Endothelial cell of umbilical vein (primary cell): Measurements from ENCODE around the gene RGS6. TPM values are rescaled to one million over a fixed set of nuclear protein-coding genes. Genes with fewer than 3 reads are reported as not detected.

ENCODE experiments used
- BruUV-seq: library from RNA; stranded (reverse); fragments of 400-500 nt; replicated peaks from 2 replicates; lab custom pipeline; 2021; lab: Mats Ljungman, UMichigan
- CTCF ChIA-PET: fragments of 300-600, 350-600 bp; sonication (Branson Sonifier 250); formaldehyde crosslinking; loops from one replicate; lab custom pipeline; 2021; ENCODE audit warnings: antibody characterized with exemption, inconsistent platforms; lab: Charles Lee
- POLR2A ChIA-PET: fragments of 300-600, 350-600 bp; sonication (Branson Sonifier 250); formaldehyde crosslinking; loops from one replicate; lab custom pipeline; 2021; ENCODE audit warnings: antibody characterized with exemption, inconsistent platforms; lab: Charles Lee
- DNase-seq: peaks from one replicate; pipeline ENCODE4 v3.0.0-alpha.2; 2011; ENCODE audit warnings: low read depth, low spot score
- FAIRE-seq: peaks from 2 replicates; lab custom pipeline; 2011; peaks lifted over from hg19 to GRCh38; lab: Jason Lieb, UNC
- H2AFZ ChIP-seq: 2 replicates; pipeline ENCODE4 v1.6.0; 2012; ENCODE audit warnings: low read depth, low read length, control low read depth, inconsistent platforms
- H3K27ac ChIP-seq: 2 replicates; pipeline ENCODE4 v1.5.1; 2011; ENCODE audit warnings: low read depth, mild to moderate bottlenecking, control low read depth, low read length, moderate library complexity; ENCODE audit not compliant: insufficient read depth
- H3K27me3 ChIP-seq, 2 experiments: 2 replicates each; pipeline versions ENCODE4 v1.6.0 to v1.6.1; 2011; ENCODE audit warnings: low read length in 2 of 2, mixed read lengths in 1 of 2; ENCODE audit not compliant: control insufficient read depth in 2 of 2, insufficient read depth in 2 of 2
- H3K36me3 ChIP-seq, 2 experiments: 2 replicates in 1 of 2; 3 replicates in 1 of 2; pipeline ENCODE4 v1.5.1; 2011; ENCODE audit warnings: low read length in 2 of 2, mild to moderate bottlenecking in 1 of 2, moderate library complexity in 1 of 2; ENCODE audit not compliant: control insufficient read depth in 2 of 2, insufficient read depth in 2 of 2; ENCODE audit errors: extremely low read depth in 1 of 2
- H3K4me1 ChIP-seq: 3 replicates; pipeline ENCODE4 v1.5.1; 2011; ENCODE audit warnings: mild to moderate bottlenecking, low read length; ENCODE audit not compliant: control insufficient read depth, insufficient read depth; ENCODE audit errors: extremely low read depth
- H3K4me2 ChIP-seq: 2 replicates; pipeline ENCODE4 v1.6.1; 2011; ENCODE audit warnings: low read length, control low read depth, mixed read lengths; ENCODE audit not compliant: insufficient read depth
- H3K4me3 ChIP-seq, 3 experiments: fragments of 200-600 bp in 1 of 3; sonication (generic), shearing (Covaris generic) in 1 of 3; replicated peaks in 1 of 3; 2 replicates each; pipeline ENCODE4 v1.5.1; 2011 to 2016; ENCODE audit warnings: control low read depth in 3 of 3, low read length in 3 of 3, mild to moderate bottlenecking in 2 of 3, inconsistent platforms in 1 of 3, low read depth in 1 of 3, moderate library complexity in 1 of 3; ENCODE audit not compliant: insufficient read depth in 1 of 3
- H3K79me2 ChIP-seq: 2 replicates; pipeline ENCODE4 v1.6.0; 2012; ENCODE audit warnings: low read length, inconsistent platforms; ENCODE audit not compliant: control insufficient read depth, insufficient read depth
- H3K9ac ChIP-seq: replicated peaks from 2 replicates; pipeline ENCODE3; 2011; ENCODE audit warnings: low read length, control low read depth; ENCODE audit not compliant: insufficient read depth; ENCODE audit errors: extremely low read depth
- H3K9me1 ChIP-seq: replicated peaks from 3 replicates; pipeline ENCODE4 v1.6.0; 2011; ENCODE audit warnings: mild to moderate bottlenecking, low read length; ENCODE audit not compliant: control insufficient read depth, insufficient read depth; ENCODE audit errors: extremely low read depth
- H3K9me3 ChIP-seq: replicated peaks from 2 replicates; pipeline ENCODE4 v1.5.1; 2012; ENCODE audit warnings: low read length, inconsistent platforms; ENCODE audit not compliant: control insufficient read depth, insufficient read depth
- H4K20me1 ChIP-seq: replicated peaks from 2 replicates; pipeline ENCODE3; 2011; ENCODE audit warnings: mild to moderate bottlenecking, low read length; ENCODE audit not compliant: control insufficient read depth, insufficient read depth; ENCODE audit errors: extremely low read depth
- EZH2 ChIP-seq: IDR thresholded peaks from 2 replicates; pipeline ENCODE4 v1.6.1; 2012; ENCODE audit warnings: borderline replicate concordance, low read depth, mild to moderate bottlenecking, moderate library complexity, low read length, inconsistent platforms; ENCODE audit not compliant: severe bottlenecking
- FOS ChIP-seq: IDR thresholded peaks from 2 replicates; pipeline ENCODE4 v1.6.1; 2011; ENCODE audit warnings: mild to moderate bottlenecking, low read length, moderate library complexity, borderline replicate concordance; ENCODE audit not compliant: insufficient read depth
- GATA2 ChIP-seq: IDR thresholded peaks from 2 replicates; pipeline ENCODE4 v1.7.0; 2011; ENCODE audit warnings: low read depth, mild to moderate bottlenecking, moderate library complexity, mixed read lengths, low read length; ENCODE audit not compliant: insufficient read length, insufficient read depth
- JUN ChIP-seq: IDR thresholded peaks from 2 replicates; pipeline ENCODE4 v1.6.1; 2011; ENCODE audit warnings: borderline replicate concordance, low read depth; ENCODE audit not compliant: insufficient read length, insufficient read depth
- MYC ChIP-seq: IDR thresholded peaks from one replicate; pipeline ENCODE4 v1.6.1; 2011; ENCODE audit warnings: mild to moderate bottlenecking, low read depth, low read length
- POLR2A ChIP-seq: IDR thresholded peaks from 2 replicates; pipeline ENCODE4 v1.6.1; 2012; ENCODE audit warnings: low read depth, mild to moderate bottlenecking, control low read depth, low read length
- POLR2AphosphoS5 ChIP-seq: IDR thresholded peaks from 2 replicates; pipeline ENCODE4 v1.6.1; 2012; ENCODE audit warnings: low read depth, mild to moderate bottlenecking, control low read depth, low read length, moderate library complexity; ENCODE audit not compliant: insufficient read depth
- dilution Hi-C: fragments of 300-500 bp; cut with MboI; formaldehyde crosslinking; loops from one replicate; pipeline ENCODE4 v1.15.0; 2019; ENCODE audit warnings: low sequenced_read_pairs; ENCODE audit not compliant: extremely low pct_ligation_motif_present
- intact Hi-C: fragments of 100-400 bp; cut with micrococcal nuclease; formaldehyde crosslinking; loops from one replicate; pipeline ENCODE4 v1.10.0; 2022
- polyA plus RNA-seq, 4 experiments: library from polyadenylated mRNA; depleted of rRNA in 3 of 4; stranded (reverse) in 3 of 4; unstranded in 1 of 4; fragments of >200 nt; gene quantifications; 2 replicates each; pipeline versions ENCODE4 v1.2.1 to v1.2.3, GENCODE V29; 2011 to 2012; ENCODE audit warnings: missing spikeins in 1 of 4
- total RNA-seq: library from RNA; stranded (reverse); gene quantifications from 2 replicates; pipeline ENCODE4 v1.2.3, GENCODE V29; 2021
- TF ChIP-seq, protein P1 (sequence below), 2 donors: IDR thresholded peaks; 1 replicate in 1 of 2; 2 replicates in 1 of 2; pipeline ENCODE4 v1.5.1; 2011; ENCODE audit warnings: low read length in 2 of 2, mild to moderate bottlenecking in 2 of 2, moderate library complexity in 2 of 2, control low read depth in 1 of 2, inconsistent platforms in 1 of 2, low read depth in 1 of 2; ENCODE audit not compliant: insufficient read depth in 1 of 2; ENCODE audit errors: extremely low read depth in 1 of 2
- TF ChIP-seq, protein P2 (sequence below): IDR thresholded peaks from 2 replicates; pipeline ENCODE4 v1.6.1; 2011; ENCODE audit not compliant: insufficient read depth, insufficient read length

The RGS6 gene
- total and polyA plus RNA-seq, 2 donors (not counting 3 experiments of a cell fraction or from before 2014, with no cell fraction given) = not detected

DNA sequence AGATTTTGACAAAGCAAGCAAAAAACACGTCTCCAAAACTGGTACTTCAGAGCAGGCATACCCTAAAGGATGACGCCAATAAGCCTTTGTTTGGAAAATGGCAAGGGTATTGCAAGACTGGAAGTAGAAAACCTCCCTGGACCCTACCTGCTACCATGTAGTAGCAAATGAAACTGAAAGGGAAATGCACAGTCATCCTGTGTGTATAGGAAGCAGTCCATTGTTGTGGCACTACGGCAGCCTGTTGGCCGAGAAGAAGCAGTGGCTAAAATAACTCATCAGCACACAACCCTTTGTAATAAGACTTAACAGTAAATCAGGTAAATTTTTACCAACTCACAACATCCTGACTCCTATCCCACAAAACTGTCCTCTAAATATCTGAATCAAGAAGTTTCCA, 386.4 kb downstream of the RGS6 start:
- Histone ChIP-seq H3K27me3 (no peaks in the 10 kb centered on the region), H3K4me3 (no peak overlapping the region), H3K4me2 (no peak overlapping the region), H3K36me3 (no peaks in the 10 kb centered on the region), H3K9me3 (no peaks in the 10 kb centered on the region), H3K27ac (no peak overlapping the region), H2AFZ (no peak overlapping the region), H3K79me2 (no peaks in the 10 kb centered on the region), H4K20me1 (no peaks in the 10 kb centered on the region), H3K9ac (no peak overlapping the region), H3K9me1 (no peaks in the 10 kb centered on the region), H3K4me1 (no peaks in the 10 kb centered on the region)
- dilution Hi-C loops (no loop called here), intact Hi-C loops (no loop called here)
- FAIRE-seq = no peak
- CTCF ChIA-PET = no interaction called here
- POLR2A ChIA-PET = no interaction called here
- TF ChIP-seq, protein P1, sequence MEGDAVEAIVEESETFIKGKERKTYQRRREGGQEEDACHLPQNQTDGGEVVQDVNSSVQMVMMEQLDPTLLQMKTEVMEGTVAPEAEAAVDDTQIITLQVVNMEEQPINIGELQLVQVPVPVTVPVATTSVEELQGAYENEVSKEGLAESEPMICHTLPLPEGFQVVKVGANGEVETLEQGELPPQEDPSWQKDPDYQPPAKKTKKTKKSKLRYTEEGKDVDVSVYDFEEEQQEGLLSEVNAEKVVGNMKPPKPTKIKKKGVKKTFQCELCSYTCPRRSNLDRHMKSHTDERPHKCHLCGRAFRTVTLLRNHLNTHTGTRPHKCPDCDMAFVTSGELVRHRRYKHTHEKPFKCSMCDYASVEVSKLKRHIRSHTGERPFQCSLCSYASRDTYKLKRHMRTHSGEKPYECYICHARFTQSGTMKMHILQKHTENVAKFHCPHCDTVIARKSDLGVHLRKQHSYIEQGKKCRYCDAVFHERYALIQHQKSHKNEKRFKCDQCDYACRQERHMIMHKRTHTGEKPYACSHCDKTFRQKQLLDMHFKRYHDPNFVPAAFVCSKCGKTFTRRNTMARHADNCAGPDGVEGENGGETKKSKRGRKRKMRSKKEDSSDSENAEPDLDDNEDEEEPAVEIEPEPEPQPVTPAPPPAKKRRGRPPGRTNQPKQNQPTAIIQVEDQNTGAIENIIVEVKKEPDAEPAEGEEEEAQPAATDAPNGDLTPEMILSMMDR (IDR thresholded peaks at IDR 0.05; ENCODE audit: extremely low read depth in 1 of 2, insufficient read depth in 1 of 2, low read depth in 1 of 2, low read length in 2 of 2) = no peak
- TF ChIP-seq POLR2A (no peak), GATA2 (no peak), MYC (no peak), EZH2 (no peak), JUN (no peak), FOS (no peak), POLR2AphosphoS5 (no peak)
- TF ChIP-seq, protein P2, sequence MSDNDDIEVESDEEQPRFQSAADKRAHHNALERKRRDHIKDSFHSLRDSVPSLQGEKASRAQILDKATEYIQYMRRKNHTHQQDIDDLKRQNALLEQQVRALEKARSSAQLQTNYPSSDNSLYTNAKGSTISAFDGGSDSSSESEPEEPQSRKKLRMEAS = no peak
- DNase-seq = no peak
- no TSS peak for BruUV-seq
